HG03520 (cell line): Measurements from ENCODE around the gene NEK7.
"Not testable (repeated sequence)": the region's sequence is repeated elsewhere in the genome, so short reads cannot be mapped to it uniquely, and the experiment has no call there.

Experiments
- ATAC-seq: cut with Tn5 transposase; IDR thresholded peaks from one replicate; pipeline ENCODE4 v1.9.1; 2021; ENCODE audit warnings: mild to moderate bottlenecking, moderate library complexity; ENCODE audit not compliant: unreplicated experiment

The NEK7 gene

GRCh38 chr1:198278943-198279342, 122.1 kb downstream of the NEK7 start:
- ATAC-seq, result no peak

GRCh38 chr1:198280080-198280479, 123.3 kb downstream of the NEK7 start:
- ATAC-seq, result no peak

- no peak for ATAC-seq
These were observed 125.1 kb downstream of the NEK7 start for GRCh38 chr1:198281911-198282310.

GRCh38 chr1:198283222-198283621, 126.4 kb downstream of the NEK7 start:
- no peak for ATAC-seq

- ATAC-seq, result no peak
These were observed 131.1 kb downstream of the NEK7 start for GRCh38 chr1:198287916-198288315.

- ATAC-seq, result no peak
These were observed 133.4 kb downstream of the NEK7 start for GRCh38 chr1:198290089-198290683.

- ATAC-seq, result no peak
These were observed 134.2 kb downstream of the NEK7 start for GRCh38 chr1:198291036-198291435.

GRCh38 chr1:198291924-198292323, 135.1 kb downstream of the NEK7 start:
- ATAC-seq, result no peak

- ATAC-seq, result no peak
These were observed 138.4 kb downstream of the NEK7 start for GRCh38 chr1:198295225-198295624.

GRCh38 chr1:198295971-198296370, 139.2 kb downstream of the NEK7 start:
- no peak for ATAC-seq

GRCh38 chr1:198297281-198297680, 140.5 kb downstream of the NEK7 start:
- ATAC-seq, result no peak

GRCh38 chr1:198298640-198299039, 141.8 kb downstream of the NEK7 start:
- no peak for ATAC-seq

GRCh38 chr1:198300451-198300850, 143.7 kb downstream of the NEK7 start:
- no peak for ATAC-seq

GRCh38 chr1:198304431-198304830, 147.6 kb downstream of the NEK7 start:
- ATAC-seq, result no peak

- not testable (repeated sequence) for ATAC-seq
These were observed 158.0 kb downstream of the NEK7 start for GRCh38 chr1:198314817-198315216.

- ATAC-seq, result not testable (repeated sequence)
These were observed 158.5 kb downstream of the NEK7 start for GRCh38 chr1:198315331-198315730.

GRCh38 chr1:198316546-198317100, 159.8 kb downstream of the NEK7 start:
- no peak for ATAC-seq

GRCh38 chr1:198318085-198318484, 161.3 kb downstream of the NEK7 start:
- ATAC-seq, result peak; percentile 67

- no peak for ATAC-seq
These were observed 164.0 kb downstream of the NEK7 start for GRCh38 chr1:198320759-198321158.

GRCh38 chr1:198326232-198326631, 169.4 kb downstream of the NEK7 start:
- no peak for ATAC-seq

GRCh38 chr1:198326915-198327314, 170.1 kb downstream of the NEK7 start:
- ATAC-seq, result no peak

GRCh38 chr1:198328458-198329032, 171.7 kb downstream of the NEK7 start:
- no peak for ATAC-seq
